VCaP (cell line): ENCODE data around the gene TSPYL4.

Experiments
- H3K27ac ChIP-seq: fragments of 450-650 bp; 2 replicates; pipeline ENCODE4 v1.5.1; 2017
- CTCF ChIP-seq: fragments of 450-650 bp; conservative IDR thresholded peaks from 2 replicates; pipeline ENCODE4 v1.5.1; 2017; ENCODE audit warnings: mild to moderate bottlenecking, moderate library complexity

The TSPYL4 gene

GRCh38 chr6:116221067-116221466 is 32.8 kb downstream of the TSPYL4 start:
- TF ChIP-seq CTCF, result no peak

GRCh38 chr6:116218866-116219265 is 35.0 kb downstream of the TSPYL4 start:
- no peak for TF ChIP-seq CTCF
- no peak overlapping the region for H3K27ac ChIP-seq

More at GRCh38 chr6:116221067-116221466, 32.8 kb downstream of the TSPYL4 start:
- no peak overlapping the region for H3K27ac ChIP-seq

- peak; percentile 81 for TF ChIP-seq CTCF
- H3K27ac ChIP-seq, result no peak overlapping the region
Measured at GRCh38 chr6:116218172-116218633, 35.7 kb downstream of the TSPYL4 start.

GRCh38 chr6:116217069-116217468 is 36.8 kb downstream of the TSPYL4 start:
- TF ChIP-seq CTCF, result peak; percentile 68

GRCh38 chr6:116215414-116215813 is 38.5 kb downstream of the TSPYL4 start:
- no peak for TF ChIP-seq CTCF
- H3K27ac ChIP-seq, result no peak overlapping the region

More at GRCh38 chr6:116217069-116217468, 36.8 kb downstream of the TSPYL4 start:
- H3K27ac ChIP-seq, result no peak overlapping the region

- no peak for TF ChIP-seq CTCF
Measured at GRCh38 chr6:116214681-116215080, 39.2 kb downstream of the TSPYL4 start.

GRCh38 chr6:116210750-116211425 is 43.0 kb downstream of the TSPYL4 start:
- TF ChIP-seq CTCF, result no peak
- no peak overlapping the region for H3K27ac ChIP-seq

More at GRCh38 chr6:116214681-116215080, 39.2 kb downstream of the TSPYL4 start:
- H3K27ac ChIP-seq, result no peak overlapping the region
